HG02588 (cell line): ENCODE data around the gene POLD3.
A peak's percentile ranks its signal among the peaks of the same experiment; 100 is the strongest.

Experiments
- ATAC-seq: cut with Tn5 transposase; IDR thresholded peaks from one replicate; pipeline ENCODE4 v1.9.1; 2021; ENCODE audit warnings: mild to moderate bottlenecking, moderate library complexity; ENCODE audit not compliant: unreplicated experiment

POLD3 gene

GRCh38 chr11:74592441-74593362 is at the start of gene POLD3:
TSS of gene POLD3 (plus strand) at chr11:74592582. CDS start at chr11:74592659, 77 bp downstream.
- peak; percentile 94 for ATAC-seq

- ATAC-seq: no peak
These were observed 48.4 kb upstream of the POLD3 start for GRCh38 chr11:74543991-74544390.

- no peak for ATAC-seq
These were observed 45.6 kb upstream of the POLD3 start for GRCh38 chr11:74546752-74547151.

- no peak for ATAC-seq
These were observed 41.2 kb upstream of the POLD3 start for GRCh38 chr11:74550991-74551753.

GRCh38 chr11:74551754-74552145 is 40.6 kb upstream of the POLD3 start:
- no peak for ATAC-seq

- no peak for ATAC-seq
These were observed 34.9 kb upstream of the POLD3 start for GRCh38 chr11:74557526-74557925.

GRCh38 chr11:74559110-74559933 is 33.1 kb upstream of the POLD3 start:
- no peak for ATAC-seq

- no peak for ATAC-seq
These were observed 32.5 kb upstream of the POLD3 start for GRCh38 chr11:74559934-74560309.

- no peak for ATAC-seq
These were observed 26.0 kb upstream of the POLD3 start for GRCh38 chr11:74566146-74566960.

GRCh38 chr11:74568028-74568427 is 24.4 kb upstream of the POLD3 start:
- ATAC-seq: no peak

GRCh38 chr11:74570266-74571061 is 21.9 kb upstream of the POLD3 start:
- no peak for ATAC-seq

GRCh38 chr11:74571062-74571399 is 21.4 kb upstream of the POLD3 start:
- ATAC-seq: no peak

- no peak for ATAC-seq
These were observed 20.0 kb upstream of the POLD3 start for GRCh38 chr11:74572349-74572748.

- no peak for ATAC-seq
These were observed 17.8 kb upstream of the POLD3 start for GRCh38 chr11:74574563-74574962.

- ATAC-seq: no peak
These were observed 16.4 kb upstream of the POLD3 start for GRCh38 chr11:74575999-74576398.

- no peak for ATAC-seq
These were observed 15.2 kb upstream of the POLD3 start for GRCh38 chr11:74577181-74577580.

GRCh38 chr11:74577624-74578396 is 14.6 kb upstream of the POLD3 start:
- ATAC-seq: no peak

- no peak for ATAC-seq
These were observed 12.7 kb upstream of the POLD3 start for GRCh38 chr11:74579577-74580270.
